Endothelial cell of umbilical vein (primary cell): ENCODE data around the gene NMT2. TPM values are rescaled to one million over a fixed set of nuclear protein-coding genes. Genes with fewer than 3 reads are reported as not detected.

Experiments used
- BruUV-seq: library from RNA; stranded (reverse); fragments of 400-500 nt; replicated peaks from 2 replicates; lab custom pipeline; 2021; lab: Mats Ljungman, UMichigan
- CTCF ChIA-PET: fragments of 300-600, 350-600 bp; sonication (Branson Sonifier 250); formaldehyde crosslinking; loops from one replicate; lab custom pipeline; 2021; ENCODE audit warnings: antibody characterized with exemption, inconsistent platforms; lab: Charles Lee
- POLR2A ChIA-PET: fragments of 300-600, 350-600 bp; sonication (Branson Sonifier 250); formaldehyde crosslinking; loops from one replicate; lab custom pipeline; 2021; ENCODE audit warnings: antibody characterized with exemption, inconsistent platforms; lab: Charles Lee
- DNase-seq: peaks from one replicate; pipeline ENCODE4 v3.0.0-alpha.2; 2011; ENCODE audit warnings: low read depth, low spot score
- FAIRE-seq: peaks from 2 replicates; lab custom pipeline; 2011; peaks lifted over from hg19 to GRCh38; lab: Jason Lieb, UNC
- H2AFZ ChIP-seq: 2 replicates; pipeline ENCODE4 v1.6.0; 2012; ENCODE audit warnings: low read depth, low read length, control low read depth, inconsistent platforms
- H3K27ac ChIP-seq: 2 replicates; pipeline ENCODE4 v1.5.1; 2011; ENCODE audit warnings: low read depth, mild to moderate bottlenecking, control low read depth, low read length, moderate library complexity; ENCODE audit not compliant: insufficient read depth
- H3K27me3 ChIP-seq, 2 experiments: 2 replicates each; pipeline versions ENCODE4 v1.6.0 to v1.6.1; 2011; ENCODE audit warnings: low read length in 2 of 2, mixed read lengths in 1 of 2; ENCODE audit not compliant: control insufficient read depth in 2 of 2, insufficient read depth in 2 of 2
- H3K36me3 ChIP-seq, 2 experiments: 2 replicates in 1 of 2; 3 replicates in 1 of 2; pipeline ENCODE4 v1.5.1; 2011; ENCODE audit warnings: low read length in 2 of 2, mild to moderate bottlenecking in 1 of 2, moderate library complexity in 1 of 2; ENCODE audit not compliant: control insufficient read depth in 2 of 2, insufficient read depth in 2 of 2; ENCODE audit errors: extremely low read depth in 1 of 2
- H3K4me1 ChIP-seq: 3 replicates; pipeline ENCODE4 v1.5.1; 2011; ENCODE audit warnings: mild to moderate bottlenecking, low read length; ENCODE audit not compliant: control insufficient read depth, insufficient read depth; ENCODE audit errors: extremely low read depth
- H3K4me2 ChIP-seq: 2 replicates; pipeline ENCODE4 v1.6.1; 2011; ENCODE audit warnings: low read length, control low read depth, mixed read lengths; ENCODE audit not compliant: insufficient read depth
- H3K4me3 ChIP-seq, 3 experiments: fragments of 200-600 bp in 1 of 3; sonication (generic), shearing (Covaris generic) in 1 of 3; replicated peaks in 1 of 3; 2 replicates each; pipeline ENCODE4 v1.5.1; 2011 to 2016; ENCODE audit warnings: control low read depth in 3 of 3, low read length in 3 of 3, mild to moderate bottlenecking in 2 of 3, inconsistent platforms in 1 of 3, low read depth in 1 of 3, moderate library complexity in 1 of 3; ENCODE audit not compliant: insufficient read depth in 1 of 3
- H3K79me2 ChIP-seq: 2 replicates; pipeline ENCODE4 v1.6.0; 2012; ENCODE audit warnings: low read length, inconsistent platforms; ENCODE audit not compliant: control insufficient read depth, insufficient read depth
- H3K9ac ChIP-seq: replicated peaks from 2 replicates; pipeline ENCODE3; 2011; ENCODE audit warnings: low read length, control low read depth; ENCODE audit not compliant: insufficient read depth; ENCODE audit errors: extremely low read depth
- H3K9me1 ChIP-seq: replicated peaks from 3 replicates; pipeline ENCODE4 v1.6.0; 2011; ENCODE audit warnings: mild to moderate bottlenecking, low read length; ENCODE audit not compliant: control insufficient read depth, insufficient read depth; ENCODE audit errors: extremely low read depth
- H3K9me3 ChIP-seq: replicated peaks from 2 replicates; pipeline ENCODE4 v1.5.1; 2012; ENCODE audit warnings: low read length, inconsistent platforms; ENCODE audit not compliant: control insufficient read depth, insufficient read depth
- H4K20me1 ChIP-seq: replicated peaks from 2 replicates; pipeline ENCODE3; 2011; ENCODE audit warnings: mild to moderate bottlenecking, low read length; ENCODE audit not compliant: control insufficient read depth, insufficient read depth; ENCODE audit errors: extremely low read depth
- EZH2 ChIP-seq: IDR thresholded peaks from 2 replicates; pipeline ENCODE4 v1.6.1; 2012; ENCODE audit warnings: borderline replicate concordance, low read depth, mild to moderate bottlenecking, moderate library complexity, low read length, inconsistent platforms; ENCODE audit not compliant: severe bottlenecking
- FOS ChIP-seq: IDR thresholded peaks from 2 replicates; pipeline ENCODE4 v1.6.1; 2011; ENCODE audit warnings: mild to moderate bottlenecking, low read length, moderate library complexity, borderline replicate concordance; ENCODE audit not compliant: insufficient read depth
- GATA2 ChIP-seq: IDR thresholded peaks from 2 replicates; pipeline ENCODE4 v1.7.0; 2011; ENCODE audit warnings: low read depth, mild to moderate bottlenecking, moderate library complexity, mixed read lengths, low read length; ENCODE audit not compliant: insufficient read length, insufficient read depth
- JUN ChIP-seq: IDR thresholded peaks from 2 replicates; pipeline ENCODE4 v1.6.1; 2011; ENCODE audit warnings: borderline replicate concordance, low read depth; ENCODE audit not compliant: insufficient read length, insufficient read depth
- MYC ChIP-seq: IDR thresholded peaks from one replicate; pipeline ENCODE4 v1.6.1; 2011; ENCODE audit warnings: mild to moderate bottlenecking, low read depth, low read length
- POLR2A ChIP-seq: IDR thresholded peaks from 2 replicates; pipeline ENCODE4 v1.6.1; 2012; ENCODE audit warnings: low read depth, mild to moderate bottlenecking, control low read depth, low read length
- POLR2AphosphoS5 ChIP-seq: IDR thresholded peaks from 2 replicates; pipeline ENCODE4 v1.6.1; 2012; ENCODE audit warnings: low read depth, mild to moderate bottlenecking, control low read depth, low read length, moderate library complexity; ENCODE audit not compliant: insufficient read depth
- dilution Hi-C: fragments of 300-500 bp; cut with MboI; formaldehyde crosslinking; loops from one replicate; pipeline ENCODE4 v1.15.0; 2019; ENCODE audit warnings: low sequenced_read_pairs; ENCODE audit not compliant: extremely low pct_ligation_motif_present
- intact Hi-C: fragments of 100-400 bp; cut with micrococcal nuclease; formaldehyde crosslinking; loops from one replicate; pipeline ENCODE4 v1.10.0; 2022
- polyA plus RNA-seq, 4 experiments: library from polyadenylated mRNA; depleted of rRNA in 3 of 4; stranded (reverse) in 3 of 4; unstranded in 1 of 4; fragments of >200 nt; gene quantifications; 2 replicates each; pipeline versions ENCODE4 v1.2.1 to v1.2.3, GENCODE V29; 2011 to 2012; ENCODE audit warnings: missing spikeins in 1 of 4
- total RNA-seq: library from RNA; stranded (reverse); gene quantifications from 2 replicates; pipeline ENCODE4 v1.2.3, GENCODE V29; 2021
- TF ChIP-seq, protein P1 (sequence below): IDR thresholded peaks from 2 replicates; pipeline ENCODE4 v1.6.1; 2011; ENCODE audit not compliant: insufficient read depth, insufficient read length
- TF ChIP-seq, protein P2 (sequence below), 2 donors: IDR thresholded peaks; 1 replicate in 1 of 2; 2 replicates in 1 of 2; pipeline ENCODE4 v1.5.1; 2011; ENCODE audit warnings: low read length in 2 of 2, mild to moderate bottlenecking in 2 of 2, moderate library complexity in 2 of 2, control low read depth in 1 of 2, inconsistent platforms in 1 of 2, low read depth in 1 of 2; ENCODE audit not compliant: insufficient read depth in 1 of 2; ENCODE audit errors: extremely low read depth in 1 of 2

NMT2 gene
- total and polyA plus RNA-seq, 2 donors (not counting 3 experiments of a cell fraction or from before 2014, with no cell fraction given) = 39.0 to 109 TPM

DNA sequence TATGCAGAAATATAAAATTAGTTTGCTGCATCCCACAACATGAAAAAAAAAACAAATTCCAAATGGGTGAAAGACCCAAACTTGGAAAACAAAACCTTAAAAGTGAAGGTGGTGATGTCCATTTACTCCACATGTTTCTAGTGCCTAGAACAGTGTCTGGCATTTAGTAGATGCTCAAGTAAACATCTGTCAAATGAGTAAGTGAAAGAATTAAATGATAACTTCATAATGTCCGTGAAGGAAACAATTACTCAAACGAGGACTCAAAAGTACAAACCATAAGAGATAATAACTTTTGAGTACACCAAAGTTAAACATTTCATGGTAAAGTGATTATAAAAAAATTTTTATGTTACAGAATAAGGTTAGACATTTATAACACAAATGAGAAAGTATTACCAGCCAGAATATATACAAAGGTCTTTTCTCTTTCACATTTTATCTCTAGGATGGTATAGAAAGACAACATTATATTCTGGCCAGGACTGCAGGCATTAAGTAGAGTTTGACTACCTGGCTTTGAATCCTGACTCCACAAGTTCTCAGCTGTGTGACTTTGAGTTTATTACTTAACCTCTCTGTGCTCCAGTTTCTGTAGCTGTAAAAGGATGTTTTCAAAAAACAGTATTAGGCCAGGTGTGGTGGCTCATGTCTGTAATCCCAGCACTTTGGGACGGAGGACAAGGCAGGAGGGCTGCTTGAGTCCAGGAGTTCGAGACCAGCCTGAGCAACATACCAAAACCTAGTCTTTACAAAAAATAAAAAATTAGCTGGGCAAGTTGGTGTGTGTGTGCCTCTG lies 20.7 kb downstream of the NMT2 start:
- Histone ChIP-seq H3K9ac (no peak overlapping the region), H3K9me1 (no peaks in the 10 kb centered on the region), H3K36me3 (no peaks in the 10 kb centered on the region), H4K20me1 (peaks cover 8% of the 10 kb centered on the region), H3K4me2 (no peak overlapping the region), H3K4me1 (peaks cover 24% of the 10 kb centered on the region), H3K79me2 (peaks cover 91% of the 10 kb centered on the region), H3K27me3 (no peaks in the 10 kb centered on the region), H2AFZ (no peak overlapping the region), H3K27ac (no peak overlapping the region), H3K4me3 (no peak overlapping the region), H3K9me3 (no peaks in the 10 kb centered on the region)
- POLR2A ChIA-PET = no interaction called here
- no TSS peak for BruUV-seq
- dilution Hi-C loops = no loop called here
- no peak for FAIRE-seq
- intact Hi-C loops = loop anchor here (5.0 kb wide), 1 partner anchor 225 kb away; the partner anchor contains the start of gene FAM171A1
- CTCF ChIA-PET = interaction anchor here (1.0 to 3.8 kb wide), 4 partner anchors 19 to 231 kb away, joined by 3 to 23 read pairs (median 4); partner anchors contain the start of genes FAM171A1 and NMT2
- no peak for TF ChIP-seq EZH2
- TF ChIP-seq, protein P1, sequence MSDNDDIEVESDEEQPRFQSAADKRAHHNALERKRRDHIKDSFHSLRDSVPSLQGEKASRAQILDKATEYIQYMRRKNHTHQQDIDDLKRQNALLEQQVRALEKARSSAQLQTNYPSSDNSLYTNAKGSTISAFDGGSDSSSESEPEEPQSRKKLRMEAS = no peak
- no peak for TF ChIP-seq FOS
- no peak for TF ChIP-seq POLR2AphosphoS5
- DNase-seq = no peak

DNA sequence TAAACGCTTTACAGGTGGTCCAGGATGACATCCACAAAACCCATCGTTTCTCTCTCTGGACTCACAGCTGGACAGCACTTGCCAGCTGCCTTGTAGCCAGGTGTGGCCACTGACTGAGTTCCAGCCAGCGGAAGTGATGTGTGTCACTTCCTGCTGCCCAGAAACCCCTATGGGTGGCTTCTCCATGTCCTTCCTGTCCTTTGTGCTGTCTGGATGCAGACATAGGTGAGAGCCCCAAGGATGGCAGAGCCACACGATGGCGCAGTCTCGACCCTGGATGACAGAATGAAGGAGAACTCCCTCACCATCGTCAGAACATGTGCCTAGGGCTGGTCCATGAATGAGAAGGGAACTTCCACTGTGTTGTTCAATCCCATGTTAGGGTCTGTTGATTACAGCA lies 22.1 kb downstream of the NMT2 start:
- Histone ChIP-seq H3K4me2 (no peak overlapping the region), H3K4me1 (peaks cover 24% of the 10 kb centered on the region), H3K9me3 (no peaks in the 10 kb centered on the region), H4K20me1 (peaks cover 2% of the 10 kb centered on the region), H3K79me2 (peaks cover 92% of the 10 kb centered on the region), H3K4me3 (no peak overlapping the region), H3K9ac (no peak overlapping the region), H2AFZ (no peak overlapping the region), H3K9me1 (no peaks in the 10 kb centered on the region), H3K27ac (no peak overlapping the region), H3K36me3 (no peaks in the 10 kb centered on the region), H3K27me3 (no peaks in the 10 kb centered on the region)
- dilution Hi-C loops (no loop called here), intact Hi-C loops (loop anchor here (5.0 kb wide), 1 partner anchor 226 kb away; the partner anchor contains the start of gene FAM171A1)
- DNase-seq (peak; percentile 20), FAIRE-seq (peak; percentile 43)
- POLR2A ChIA-PET = no interaction called here
- no TSS peak for BruUV-seq
- CTCF ChIA-PET = interaction anchor here (1.0 to 3.8 kb wide), 2 partner anchors 22 to 233 kb away, joined by 3 to 23 read pairs; partner anchors contain the start of gene NMT2
- TF ChIP-seq MYC = no peak
- TF ChIP-seq, protein P1 = no peak
- no peak for TF ChIP-seq GATA2
- TF ChIP-seq EZH2 = no peak
- no peak for TF ChIP-seq JUN
- TF ChIP-seq, protein P2, sequence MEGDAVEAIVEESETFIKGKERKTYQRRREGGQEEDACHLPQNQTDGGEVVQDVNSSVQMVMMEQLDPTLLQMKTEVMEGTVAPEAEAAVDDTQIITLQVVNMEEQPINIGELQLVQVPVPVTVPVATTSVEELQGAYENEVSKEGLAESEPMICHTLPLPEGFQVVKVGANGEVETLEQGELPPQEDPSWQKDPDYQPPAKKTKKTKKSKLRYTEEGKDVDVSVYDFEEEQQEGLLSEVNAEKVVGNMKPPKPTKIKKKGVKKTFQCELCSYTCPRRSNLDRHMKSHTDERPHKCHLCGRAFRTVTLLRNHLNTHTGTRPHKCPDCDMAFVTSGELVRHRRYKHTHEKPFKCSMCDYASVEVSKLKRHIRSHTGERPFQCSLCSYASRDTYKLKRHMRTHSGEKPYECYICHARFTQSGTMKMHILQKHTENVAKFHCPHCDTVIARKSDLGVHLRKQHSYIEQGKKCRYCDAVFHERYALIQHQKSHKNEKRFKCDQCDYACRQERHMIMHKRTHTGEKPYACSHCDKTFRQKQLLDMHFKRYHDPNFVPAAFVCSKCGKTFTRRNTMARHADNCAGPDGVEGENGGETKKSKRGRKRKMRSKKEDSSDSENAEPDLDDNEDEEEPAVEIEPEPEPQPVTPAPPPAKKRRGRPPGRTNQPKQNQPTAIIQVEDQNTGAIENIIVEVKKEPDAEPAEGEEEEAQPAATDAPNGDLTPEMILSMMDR (IDR thresholded peaks at IDR 0.05; ENCODE audit: extremely low read depth in 1 of 2, insufficient read depth in 1 of 2, low read depth in 1 of 2, low read length in 2 of 2) = no peak
- no peak for TF ChIP-seq POLR2A
- TF ChIP-seq POLR2AphosphoS5 = no peak
- no peak for TF ChIP-seq FOS
